SK-N-SH (cell line): ENCODE results near the gene CSTPP1. TPM values are rescaled to one million over a fixed set of nuclear protein-coding genes. Genes with fewer than 3 reads are reported as not detected.

Source experiments
- CTCF ChIA-PET: fragments of 300-600, 350-600 bp; formaldehyde crosslinking; extraction: SDS; loops from one replicate; lab custom pipeline; 2021; lab: Yijun Ruan, JAX
- POLR2A ChIA-PET: fragments of 350-600 bp; sonication (Branson Sonifier 250); formaldehyde crosslinking; extraction: SDS; loops from one replicate; lab custom pipeline; 2020; ENCODE audit warnings: antibody characterized with exemption, inconsistent platforms; lab: Yijun Ruan, JAX
- DNase-seq: peaks from one replicate; pipeline ENCODE4 v3.0.0; 2012
- H2AFZ ChIP-seq: fragments of 200-600 bp; sonication (generic); 2 replicates; pipeline ENCODE4 v1.8.1; 2016; ENCODE audit warnings: antibody characterized with exemption, mild to moderate bottlenecking, low read depth
- H3F3A ChIP-seq: fragments of 200-600 bp; sonication (generic); replicated peaks from 2 replicates; pipeline ENCODE3; 2016; ENCODE audit warnings: antibody characterized with exemption, mild to moderate bottlenecking; ENCODE audit not compliant: insufficient read depth
- H3K27ac ChIP-seq, 2 experiments: fragments of 200-500 bp in 1 of 2; fragments of 200-600 bp in 1 of 2; sonication (Bioruptor generic) in 1 of 2; sonication (generic), shearing (Covaris generic) in 1 of 2; 2 replicates each; pipeline versions ENCODE4 v1.5.1 to v1.6.1; 2014 to 2016; ENCODE audit warnings: low read depth in 2 of 2, inconsistent platforms in 1 of 2, low read length in 1 of 2, mild to moderate bottlenecking in 1 of 2, mixed read lengths in 1 of 2
- H3K27me3 ChIP-seq: fragments of 200-600 bp; sonication (generic), shearing (Covaris generic); 2 replicates; pipeline ENCODE4 v1.6.1; 2016; ENCODE audit warnings: mixed run types; ENCODE audit not compliant: insufficient read depth
- H3K36me3 ChIP-seq, 2 experiments: fragments of 200-500 bp in 1 of 2; fragments of 200-600 bp in 1 of 2; sonication (Bioruptor generic) in 1 of 2; sonication (generic) in 1 of 2; replicated peaks in 1 of 2; 2 replicates each; pipeline versions ENCODE3 to v1.5.1; 2014 to 2016; ENCODE audit warnings: low read length in 1 of 2, mild to moderate bottlenecking in 1 of 2; ENCODE audit not compliant: insufficient read depth in 2 of 2, control insufficient read depth in 1 of 2
- H3K4me1 ChIP-seq, 2 experiments: fragments of 200-500 bp in 1 of 2; fragments of 200-600 bp in 1 of 2; sonication (Bioruptor generic) in 1 of 2; sonication (generic), shearing (Covaris generic) in 1 of 2; 2 replicates each; pipeline versions ENCODE4 v1.5.1 to v1.6.1; 2014 to 2016; ENCODE audit warnings: low read depth in 1 of 2, low read length in 1 of 2, mixed run types in 1 of 2; ENCODE audit not compliant: insufficient read depth in 2 of 2, control insufficient read depth in 1 of 2
- H3K4me2 ChIP-seq: fragments of 200-600 bp; sonication (generic), shearing (Covaris generic); 2 replicates; pipeline ENCODE4 v1.6.1; 2017; ENCODE audit warnings: mixed run types
- H3K4me3 ChIP-seq, 2 experiments: fragments of 200-500 bp in 1 of 2; fragments of 200-600 bp in 1 of 2; sonication (Bioruptor generic) in 1 of 2; sonication (generic), shearing (Covaris generic) in 1 of 2; 2 replicates each; pipeline versions ENCODE4 v1.5.1 to v1.8.1; 2014 to 2016; ENCODE audit warnings: low read depth in 2 of 2, inconsistent platforms in 1 of 2, low read length in 1 of 2, mild to moderate bottlenecking in 1 of 2, mixed read lengths in 1 of 2, moderate library complexity in 1 of 2
- H3K79me2 ChIP-seq: fragments of 200-600 bp; sonication (generic); 2 replicates; pipeline ENCODE4 v1.8.1; 2017; ENCODE audit warnings: mild to moderate bottlenecking; ENCODE audit not compliant: insufficient read depth
- H3K9ac ChIP-seq: fragments of 200-600 bp; sonication (generic); 2 replicates; pipeline ENCODE4 v1.6.1; 2017; ENCODE audit warnings: mixed run types
- H3K9me2 ChIP-seq: fragments of 200-600 bp; sonication (generic); 2 replicates; pipeline ENCODE4 v1.6.1; 2017; ENCODE audit warnings: mixed run types
- H3K9me3 ChIP-seq: fragments of 200-600 bp; sonication (generic); 2 replicates; pipeline ENCODE4 v1.6.1; 2017; ENCODE audit warnings: mixed run types, mild to moderate bottlenecking, moderate library complexity
- H4K20me1 ChIP-seq: fragments of 200-600 bp; sonication (generic); 2 replicates; pipeline ENCODE4 v1.6.1; 2017; ENCODE audit warnings: mild to moderate bottlenecking, mixed run types; ENCODE audit not compliant: insufficient read depth
- CHD2 ChIP-seq: fragments of 150-350 bp; IDR thresholded peaks from 2 replicates; pipeline ENCODE4 v1.6.1; 2018; ENCODE audit warnings: low read length; ENCODE audit not compliant: partially characterized antibody
- FOSL2 ChIP-seq: IDR thresholded peaks from 2 replicates; pipeline ENCODE4 v1.4.0; 2012; ENCODE audit warnings: low read depth, mild to moderate bottlenecking, moderate library complexity, borderline replicate concordance
- FOXJ3 ChIP-seq: sonication (generic); formaldehyde crosslinking; IDR thresholded peaks from 2 replicates; pipeline ENCODE4 v1.5.1; 2020; ENCODE audit warnings: mild to moderate bottlenecking, missing genetic modification reagents
- FOXM1 ChIP-seq: IDR thresholded peaks from 2 replicates; pipeline ENCODE4 v1.4.0; 2012; ENCODE audit warnings: low read depth, mild to moderate bottlenecking
- GABPA ChIP-seq: IDR thresholded peaks from 2 replicates; pipeline ENCODE4 v1.4.0; 2012; ENCODE audit warnings: low read depth, mild to moderate bottlenecking
- GATA2 ChIP-seq: sonication (generic); formaldehyde crosslinking; IDR thresholded peaks from 2 replicates; pipeline ENCODE4 v1.5.0; 2020; ENCODE audit warnings: mild to moderate bottlenecking, missing genetic modification reagents
- JUND ChIP-seq: IDR thresholded peaks from 2 replicates; pipeline ENCODE4 v1.4.0; 2012
- MXI1 ChIP-seq: IDR thresholded peaks from 2 replicates; pipeline ENCODE4 v1.6.1; 2012; ENCODE audit warnings: mild to moderate bottlenecking, low read depth, low read length, improper control_type of control experiment
- PBX3 ChIP-seq: IDR thresholded peaks from 2 replicates; pipeline ENCODE4; 2012
- RAD21 ChIP-seq: IDR thresholded peaks from 2 replicates; pipeline ENCODE4 v1.6.1; 2012; ENCODE audit warnings: mild to moderate bottlenecking, low read length
- SMC3 ChIP-seq: IDR thresholded peaks from 2 replicates; pipeline ENCODE4 v1.6.1; 2012; ENCODE audit warnings: low read depth, low read length, improper control_type of control experiment
- TAF1 ChIP-seq: IDR thresholded peaks from 2 replicates; pipeline ENCODE4 v1.6.1; 2012; ENCODE audit warnings: low read depth, mild to moderate bottlenecking, low read length, moderate library complexity, borderline replicate concordance
- TEAD4 ChIP-seq: IDR thresholded peaks from 2 replicates; pipeline ENCODE4 v1.4.0; 2012; ENCODE audit warnings: mild to moderate bottlenecking, borderline replicate concordance; ENCODE audit not compliant: insufficient read depth
- USF2 ChIP-seq: fragments of 150-350 bp; IDR thresholded peaks from 2 replicates; pipeline ENCODE4 v1.6.1; 2017; ENCODE audit warnings: antibody characterized with exemption, low read length, low read depth, borderline replicate concordance
- YY1 ChIP-seq: IDR thresholded peaks from 2 replicates; pipeline ENCODE4 v1.4.0; 2012; ENCODE audit warnings: low read depth, mild to moderate bottlenecking
- ZBTB33 ChIP-seq: IDR thresholded peaks from 2 replicates; pipeline ENCODE4 v1.4.0; 2012; ENCODE audit warnings: low read depth, borderline replicate concordance
- WGBS: methylation state at CpG from one replicate; pipeline ENCODE4 v1.1.6; 2017; ENCODE audit warnings: low lambda C conversion rate; 5-methylcytosine and 5-hydroxymethylcytosine counted together
- polyA plus RNA-seq, 3 experiments: library from polyadenylated mRNA; depleted of rRNA; stranded (reverse); fragments of >200 nt; gene quantifications; 2 replicates each; pipeline ENCODE4 v1.2.3, GENCODE V29; 2012

CSTPP1 gene
- polyA plus RNA-seq, 1 of the 3 experiments (the other 2 are of a cell fraction): 85.7 TPM

- DNase-seq: no peak
- Histone ChIP-seq H3K9me3 (no peaks in the 10 kb centered on the region), H3K79me2 (peaks cover 19% of the 10 kb centered on the region), H3K27me3 (no peaks in the 10 kb centered on the region), H3K9ac (no peak overlapping the region), H3K27ac (no peak overlapping the region), H3K4me3 (no peak overlapping the region), H4K20me1 (peaks cover 5% of the 10 kb centered on the region; the same call in 1 of the 2 replicates), H3K9me2 (no peaks in the 10 kb centered on the region), H2AFZ (no peak overlapping the region), H3K36me3 (peaks cover 40 to 53% of the 10 kb centered on the region in 2 experiments), H3K4me2 (no peak overlapping the region), H3F3A (peaks cover 9% of the 10 kb centered on the region), H3K4me1 (no peaks in the 10 kb centered on the region)
- CTCF ChIA-PET: interaction anchor here (1.9 kb wide), 1 partner anchor 13 kb away, joined by 8 read pairs; no protein-coding TSS in a partner anchor
- POLR2A ChIA-PET: no interaction called here
- TF ChIP-seq MXI1 (no peak), FOXM1 (no peak), YY1 (no peak), FOXJ3 (no peak), JUND (no peak), TEAD4 (no peak), CHD2 (no peak), ZBTB33 (no peak), GATA2 (no peak), USF2 (no peak), RAD21 (no peak)
- WGBS: 100% methylated on average over 1 of the region's 5 CpGs
These were observed 229.8 kb downstream of the CSTPP1 start for GRCh38 chr11:47166368-47166767.

GRCh38 chr11:47171061-47171838 lies 234.7 kb downstream of the CSTPP1 start:
- Histone ChIP-seq H3K27ac (no peak overlapping the region), H3K36me3 (peaks cover 39 to 62% of the 10 kb centered on the region in 2 experiments), H3K9me2 (no peaks in the 10 kb centered on the region), H3K79me2 (peaks cover 68% of the 10 kb centered on the region), H3K4me2 (no peak overlapping the region), H3K9ac (no peak overlapping the region), H3K27me3 (no peaks in the 10 kb centered on the region), H3K9me3 (no peaks in the 10 kb centered on the region), H3K4me1 (peaks cover 11% of the 10 kb centered on the region in 2 experiments), H3F3A (no peaks in the 10 kb centered on the region), H3K4me3 (no peak overlapping the region), H2AFZ (no peak overlapping the region), H4K20me1 (no peaks in the 10 kb centered on the region)
- WGBS: 89% methylated on average over 15 of the region's 16 CpGs
- CTCF ChIA-PET: interaction anchor here (1.3 to 3.4 kb wide), 4 partner anchors 8 to 88 kb away, joined by 3 to 18 read pairs (median 4); no protein-coding TSS in a partner anchor
- DNase-seq: no peak
- TF ChIP-seq TEAD4 (no peak), SMC3 (no peak), PBX3 (no peak), FOSL2 (no peak), GABPA (no peak), TAF1 (no peak)
- POLR2A ChIA-PET: no interaction called here
